Stimulated activated CD8-positive, alpha-beta memory T cell treated with anti-CD3 and anti-CD28 coated beads, Interleukin-4, amount 100 ng/mL, for 24 hours (primary cell): ENCODE data around the gene CCDC78.
A peak's percentile ranks its signal among the peaks of the same experiment; 100 is the strongest.
"Not testable (repeated sequence)": the region's sequence is repeated elsewhere in the genome, so short reads cannot be mapped to it uniquely, and the experiment has no call there.

Source experiments
- DNase-seq: peaks from one replicate; pipeline ENCODE4 v3.0.0-alpha.2; 2020; ENCODE audit warnings: low read depth

CCDC78 gene

DNA sequence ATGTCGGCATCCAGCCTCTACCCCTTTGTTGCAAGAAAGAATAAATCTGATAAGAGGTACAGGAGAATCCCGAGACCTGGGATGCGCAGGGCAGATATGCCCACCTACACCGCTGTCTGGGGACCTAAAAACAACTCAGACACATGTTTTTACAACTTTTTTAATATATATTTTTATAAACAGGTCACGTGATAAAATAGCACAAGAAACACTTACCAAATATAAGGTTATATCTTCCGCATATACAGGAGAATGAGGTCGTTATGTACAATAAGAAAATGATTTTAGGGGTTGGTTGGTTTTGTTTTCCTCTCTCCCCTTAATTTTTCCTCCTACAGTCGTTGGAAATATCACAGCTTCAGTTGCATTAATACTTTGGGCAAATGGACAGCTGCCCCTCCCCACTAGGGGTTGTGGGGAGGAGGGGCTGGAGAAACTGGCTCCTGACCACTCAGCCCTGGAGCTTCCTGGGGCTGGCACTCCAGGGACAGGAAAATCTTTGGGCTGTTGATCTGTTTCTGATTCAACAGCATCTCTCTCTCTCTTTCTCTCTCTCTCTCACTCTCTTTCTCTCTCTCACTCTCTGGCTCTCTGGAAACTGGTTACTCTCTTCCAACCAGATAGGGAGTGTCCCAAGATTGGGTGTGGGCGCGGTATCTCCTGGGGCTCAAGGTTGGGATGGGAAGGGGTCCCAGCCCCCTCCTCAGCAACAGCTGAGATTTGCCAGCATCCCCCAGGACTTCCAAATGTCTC is 33.7 kb downstream of the CCDC78 start:
- DNase-seq = no peak

DNA sequence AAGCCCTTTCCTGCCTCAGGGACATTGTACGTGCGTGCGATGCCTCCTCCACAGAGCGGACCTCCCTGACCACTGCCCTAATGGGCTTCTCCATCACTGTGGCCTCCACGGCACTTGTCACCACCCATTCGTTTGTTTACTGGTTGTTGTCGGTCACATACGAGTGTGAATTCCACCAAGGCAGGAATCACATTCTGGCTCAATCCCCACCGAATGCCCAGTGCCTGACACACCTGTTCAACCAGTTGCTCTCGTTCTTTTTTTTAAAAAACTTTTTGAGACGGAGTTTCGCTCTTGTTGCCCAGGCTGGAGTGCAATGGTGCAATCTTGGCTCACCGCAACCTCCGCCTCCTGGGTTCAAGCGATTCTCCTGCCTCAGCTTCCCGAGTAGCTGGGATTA is 35.0 kb downstream of the CCDC78 start:
- not testable (repeated sequence) for DNase-seq

DNA sequence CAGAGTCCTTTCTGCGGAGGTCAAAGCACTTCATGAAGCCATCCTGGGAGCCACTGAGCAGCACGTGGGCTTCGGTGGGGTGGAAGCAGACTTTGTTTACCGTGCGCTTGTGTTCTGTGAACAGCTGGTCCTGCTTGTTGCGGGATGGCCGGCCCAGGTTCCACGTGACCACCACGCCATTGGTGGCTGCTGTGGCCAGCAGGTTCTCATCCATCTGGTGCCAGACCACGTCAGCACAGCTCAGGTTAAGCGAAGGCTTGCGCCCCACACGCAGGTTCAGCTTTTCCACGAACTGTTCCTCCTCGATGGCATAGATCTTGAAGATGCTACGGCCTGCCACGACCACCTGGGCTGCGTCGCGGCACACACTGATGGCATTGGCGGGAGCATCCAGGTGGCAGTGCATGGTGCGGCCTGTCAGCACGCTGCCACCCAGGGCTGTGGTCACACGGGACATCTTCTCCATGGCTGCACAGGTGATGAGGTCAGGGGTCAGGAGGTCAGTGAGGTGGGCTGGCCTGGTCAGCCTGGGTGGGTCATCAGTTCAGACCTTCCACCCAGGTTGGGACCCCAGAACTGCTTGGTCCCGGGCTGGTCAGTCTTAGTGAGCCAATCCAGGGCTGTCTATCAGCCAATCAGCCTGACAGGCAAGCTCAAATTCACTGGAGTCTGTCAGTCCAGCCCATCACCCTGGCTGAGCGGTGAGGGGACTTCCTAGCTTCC is 36.9 kb downstream of the CCDC78 start:
- no peak for DNase-seq

DNA sequence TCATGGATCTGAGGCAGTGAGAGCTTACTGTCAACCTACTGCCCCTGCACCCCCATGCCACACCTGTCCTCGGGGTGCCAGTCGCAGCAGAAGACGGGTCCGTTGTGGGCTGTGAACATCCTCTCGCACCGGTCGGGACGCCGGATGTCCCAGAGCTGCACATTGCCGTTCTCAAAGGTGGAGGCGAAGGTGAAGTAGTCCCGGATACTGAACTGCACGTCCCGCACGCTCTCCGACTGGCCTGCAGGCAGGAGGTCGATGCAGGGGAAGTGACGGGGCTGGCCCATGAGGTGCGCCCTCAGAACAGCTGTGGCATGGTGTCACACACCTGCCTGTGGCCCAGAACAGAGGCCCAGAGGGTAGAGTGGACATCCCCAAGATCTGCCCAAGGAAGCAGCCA is 38.7 kb downstream of the CCDC78 start:
- DNase-seq = no peak

DNA sequence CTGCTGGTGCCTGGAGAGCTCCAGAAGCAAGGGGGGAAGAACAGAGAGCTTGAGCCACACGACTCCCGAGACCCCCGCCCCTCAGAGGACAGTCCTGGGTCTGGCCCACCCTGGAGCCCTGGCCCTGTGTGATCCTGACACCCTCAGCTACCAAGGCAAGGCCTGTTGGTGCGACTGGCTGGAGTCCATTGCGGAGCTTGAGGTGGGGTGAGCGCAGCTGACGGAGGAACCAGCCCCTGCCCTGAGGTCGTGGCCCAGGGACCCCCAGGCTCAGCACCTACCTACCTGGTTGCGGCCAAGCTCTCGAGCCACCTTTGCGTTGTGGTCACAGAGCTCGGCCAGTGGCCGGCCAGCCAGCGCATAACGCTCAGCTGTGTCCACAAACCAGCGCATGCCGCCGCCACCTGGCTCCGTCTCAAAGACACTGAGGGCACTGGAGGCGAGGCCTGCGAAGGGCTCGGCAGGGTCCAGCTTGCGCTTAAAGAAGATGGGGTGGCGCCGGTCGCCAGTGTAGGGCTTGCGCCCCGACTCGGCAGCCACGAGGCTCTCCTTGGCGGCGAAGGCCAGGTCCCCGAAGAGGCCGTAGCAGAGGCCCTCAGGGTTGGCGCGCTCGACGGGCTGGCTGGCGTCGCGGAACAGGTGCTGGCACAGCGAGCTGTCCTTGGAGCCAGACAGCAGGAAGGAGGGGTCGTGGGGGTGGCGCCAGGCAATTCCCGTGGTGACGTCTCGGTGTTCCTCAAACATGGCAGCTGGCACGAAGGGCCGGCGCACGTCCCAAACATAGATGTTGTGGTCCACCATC is 39.6 kb downstream of the CCDC78 start:
- no peak for DNase-seq

DNA sequence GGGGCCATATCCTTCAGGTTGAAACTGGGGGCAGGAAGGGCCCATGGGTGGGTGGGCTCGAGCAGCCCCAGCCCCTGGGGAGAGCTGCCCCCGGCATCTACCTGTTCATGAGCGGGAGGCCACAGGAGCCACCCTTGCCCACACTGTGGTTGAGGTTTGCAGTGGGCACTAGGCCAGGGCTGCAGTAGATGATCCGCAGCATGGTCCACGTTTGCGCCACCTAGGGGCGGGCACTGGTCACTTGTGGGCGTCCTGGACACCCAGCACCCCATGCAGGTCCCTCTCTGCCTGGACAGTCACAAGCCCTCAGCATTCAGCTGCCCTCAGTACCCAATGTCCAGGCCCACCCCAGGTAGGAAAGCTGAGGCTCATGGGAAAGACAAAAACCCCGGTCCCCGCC is 40.3 kb downstream of the CCDC78 start:
- DNase-seq = no peak

DNA sequence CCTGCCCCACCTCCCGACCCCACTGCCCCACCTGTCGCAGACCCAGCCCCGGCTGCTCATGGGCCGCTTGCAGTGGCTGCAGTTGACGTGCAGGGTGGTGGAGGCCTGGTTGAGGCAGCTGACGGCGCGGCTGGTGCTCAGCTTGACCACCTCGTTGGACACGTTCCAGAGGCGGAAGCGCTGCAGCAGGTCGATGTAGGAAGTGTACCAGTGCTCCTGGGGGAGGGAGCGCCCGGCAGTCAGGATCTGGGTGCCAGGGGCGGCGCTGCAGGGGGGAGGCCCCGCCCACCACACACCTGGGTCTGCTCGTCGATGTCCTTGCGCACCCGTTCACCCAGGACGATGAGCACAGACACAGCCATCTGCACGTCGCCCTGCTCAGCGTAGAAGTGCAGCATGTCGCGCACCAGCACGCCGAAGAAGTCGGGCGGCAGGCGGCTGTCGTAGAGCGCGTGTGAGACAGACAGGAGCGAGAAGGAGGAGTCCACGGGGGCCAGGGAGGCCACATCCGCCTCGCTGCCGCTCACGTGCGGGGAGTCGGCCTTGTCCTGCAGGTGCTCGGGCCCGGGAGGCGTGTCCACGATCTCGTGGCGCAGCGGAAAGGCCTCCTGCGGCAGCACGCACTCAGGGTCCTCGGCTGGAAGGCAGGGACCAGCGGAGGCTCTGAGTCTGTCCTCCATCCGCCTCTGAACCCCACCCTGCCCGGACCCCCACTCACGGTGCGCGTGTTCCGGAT is 41.1 kb downstream of the CCDC78 start:
- DNase-seq = no peak

DNA sequence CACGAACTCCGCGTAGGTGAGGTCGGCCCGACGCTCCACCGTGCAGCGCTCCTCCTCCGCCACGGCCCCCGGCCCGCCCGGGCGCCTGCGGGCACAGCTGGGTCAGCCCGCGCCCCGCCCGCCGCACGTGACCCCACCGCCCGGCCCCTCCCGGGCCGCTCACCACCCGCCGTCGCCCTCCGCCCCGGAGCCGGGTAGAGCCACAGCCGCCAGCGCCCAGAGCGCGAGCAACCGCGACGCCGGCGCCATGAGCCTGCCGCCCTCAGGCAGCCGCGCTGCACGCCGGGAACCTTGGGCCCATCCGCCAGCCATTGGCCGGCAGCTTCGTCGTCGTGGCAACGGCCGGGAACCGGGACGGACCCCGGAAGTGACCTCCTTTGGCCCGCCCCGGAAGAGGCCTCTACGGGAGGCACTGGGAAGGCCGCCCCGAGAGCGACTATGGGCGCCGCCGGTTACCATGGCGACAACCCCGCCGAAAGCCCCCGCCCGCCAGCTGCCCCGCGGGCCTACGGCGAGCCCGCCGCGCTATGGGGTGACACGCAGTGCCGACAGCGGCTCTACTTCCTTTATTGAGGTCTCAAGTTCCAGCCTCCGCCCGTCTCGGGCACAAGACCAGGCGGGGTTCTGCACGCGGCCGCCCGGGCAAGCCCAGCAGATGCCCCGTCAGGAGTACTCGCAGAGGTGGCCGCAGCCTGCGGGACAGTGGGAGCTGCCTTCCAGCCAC is 42.0 kb downstream of the CCDC78 start, which contains the start of gene JMJD8:
JMJD8 (minus strand) TSS at position 264 of the 724 bp plus-strand sequence; CDS start at position 249, 15 bp downstream.
- DNase-seq = peak; percentile 97

DNA sequence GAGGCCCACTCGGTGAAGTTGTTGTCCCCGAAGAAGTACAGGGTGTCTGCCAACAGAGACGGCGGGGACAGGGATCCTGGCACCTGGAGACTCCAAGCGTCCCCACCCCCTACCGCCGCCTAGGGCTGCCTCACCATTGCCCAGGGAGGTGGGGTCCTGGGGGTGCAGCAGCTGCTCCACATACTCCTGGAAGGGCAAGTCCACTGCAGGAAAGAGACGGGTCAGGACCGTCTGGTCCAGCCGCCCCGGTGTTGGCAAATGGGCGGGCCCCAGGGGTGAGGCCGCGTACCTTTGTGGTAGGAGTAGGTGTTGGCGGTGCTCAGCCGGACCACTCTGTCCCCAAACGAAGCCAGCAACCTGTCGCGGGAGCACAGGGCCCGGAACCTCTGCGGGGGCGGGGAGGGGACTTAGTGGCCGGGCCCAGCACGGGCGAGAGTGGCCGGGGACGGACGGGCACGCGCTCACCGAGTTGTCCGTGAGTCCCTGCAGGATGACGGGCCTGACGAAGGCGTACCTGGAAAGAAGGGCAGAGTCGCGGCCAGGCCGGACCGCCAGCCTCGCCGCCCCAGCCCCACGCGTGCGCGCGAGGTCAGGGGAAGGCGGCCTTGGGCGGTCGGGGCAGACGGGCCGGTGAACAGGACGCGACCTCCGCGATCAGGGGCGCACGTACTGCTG is 42.7 kb downstream of the CCDC78 start:
- no peak for DNase-seq

DNA sequence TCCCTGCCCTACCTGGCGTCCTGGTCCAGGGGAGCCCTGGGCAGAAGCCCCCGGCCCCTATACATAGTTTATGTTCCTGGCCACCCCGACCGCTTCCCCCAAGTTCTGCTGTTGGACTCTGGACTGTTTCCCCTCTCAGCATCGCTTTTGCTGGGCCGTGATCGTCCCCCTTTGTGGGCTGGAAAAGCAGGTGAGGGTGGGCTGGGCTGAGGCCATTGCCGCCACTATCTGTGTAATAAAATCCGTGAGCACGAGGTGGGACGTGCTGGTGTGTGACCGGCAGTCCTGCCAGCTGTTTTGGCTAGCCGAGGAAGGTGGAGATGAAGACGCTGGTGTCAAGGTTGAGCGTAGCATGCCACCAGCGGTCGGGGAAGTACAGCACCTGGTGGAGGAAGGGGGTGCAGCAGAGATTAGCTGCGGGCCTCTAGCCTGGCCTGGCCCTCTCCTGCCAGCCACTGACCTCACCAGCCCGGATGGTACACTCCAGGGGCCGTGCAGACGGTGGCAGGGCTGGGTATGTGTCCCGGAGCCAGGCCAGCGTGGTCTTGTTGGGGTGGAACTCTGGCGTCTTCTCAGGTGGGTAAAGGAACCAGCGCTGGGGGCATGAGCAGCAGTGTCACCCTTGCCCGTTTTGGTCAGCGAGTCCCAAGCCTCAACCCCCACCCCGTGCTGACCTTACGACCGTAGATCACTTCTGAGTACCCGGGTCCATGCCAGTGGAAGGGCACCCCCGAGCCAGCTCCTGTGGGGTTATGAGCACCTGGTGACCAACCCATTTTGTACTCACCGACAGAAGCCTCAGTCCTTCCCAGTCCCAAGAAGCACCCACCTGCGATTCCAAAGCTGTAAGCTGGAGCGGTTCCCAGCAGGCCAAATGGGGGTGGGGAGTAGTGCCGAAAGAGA is 43.5 kb downstream of the CCDC78 start:
- DNase-seq = no peak

DNA sequence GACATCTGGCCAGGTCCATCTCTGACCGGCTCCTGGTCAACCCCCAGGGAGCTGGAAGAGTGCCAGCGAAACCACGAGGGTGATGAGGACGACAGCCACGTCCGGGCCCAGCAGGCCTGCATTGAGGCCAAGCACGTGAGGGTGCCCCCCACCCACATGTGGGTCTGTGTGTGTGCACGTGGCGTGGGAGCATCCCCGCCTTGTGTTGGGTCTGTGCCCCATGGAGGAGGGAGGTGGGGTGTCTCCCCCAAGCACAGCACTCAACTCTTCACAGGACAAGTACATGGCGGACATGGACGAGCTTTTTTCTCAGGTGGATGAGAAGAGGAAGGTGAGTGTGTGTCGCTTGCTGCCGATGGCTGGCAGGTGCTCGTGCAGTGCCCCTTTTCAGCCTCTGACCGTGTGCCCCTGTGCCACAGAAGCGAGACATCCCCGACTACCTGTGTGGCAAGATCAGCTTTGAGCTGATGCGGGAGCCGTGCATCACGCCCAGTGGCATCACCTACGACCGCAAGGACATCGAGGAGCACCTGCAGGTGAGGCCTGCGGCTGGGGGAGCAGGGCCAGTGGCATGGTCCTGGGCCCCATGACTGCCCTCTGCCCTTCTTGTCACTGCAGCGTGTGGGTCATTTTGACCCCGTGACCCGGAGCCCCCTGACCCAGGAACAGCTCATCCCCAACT is 44.4 kb downstream of the CCDC78 start:
- DNase-seq = no peak

DNA sequence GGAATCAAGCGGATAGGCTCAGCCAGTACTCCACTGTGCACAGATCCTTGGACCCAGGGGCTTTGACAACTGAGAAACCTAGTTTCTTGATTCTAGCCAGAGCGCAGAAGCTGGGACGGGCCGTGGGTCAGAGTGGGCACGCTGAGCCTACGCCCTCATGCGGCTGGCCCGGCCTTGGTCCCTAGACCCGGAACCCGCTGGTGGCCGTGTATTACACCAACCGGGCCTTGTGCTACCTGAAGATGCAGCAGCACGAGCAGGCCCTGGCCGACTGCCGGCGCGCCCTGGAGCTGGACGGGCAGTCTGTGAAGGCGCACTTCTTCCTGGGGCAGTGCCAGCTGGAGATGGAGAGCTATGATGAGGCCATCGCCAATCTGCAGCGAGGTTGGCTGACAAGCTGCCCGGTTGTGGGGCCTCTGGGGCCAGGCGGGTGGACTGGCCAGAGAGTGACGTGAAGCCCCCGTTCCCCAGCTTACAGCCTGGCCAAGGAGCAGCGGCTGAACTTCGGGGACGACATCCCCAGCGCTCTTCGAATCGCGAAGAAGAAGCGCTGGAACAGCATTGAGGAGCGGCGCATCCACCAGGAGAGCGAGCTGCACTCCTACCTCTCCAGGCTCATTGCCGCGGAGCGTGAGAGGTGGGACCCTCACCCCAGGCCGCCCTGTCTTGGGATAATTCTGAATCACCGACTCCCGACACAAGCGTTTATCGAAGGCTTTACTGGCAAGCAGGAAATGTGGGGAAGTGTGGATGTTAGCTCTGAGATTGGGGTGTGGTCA is 45.1 kb downstream of the CCDC78 start:
- DNase-seq = no peak

DNA sequence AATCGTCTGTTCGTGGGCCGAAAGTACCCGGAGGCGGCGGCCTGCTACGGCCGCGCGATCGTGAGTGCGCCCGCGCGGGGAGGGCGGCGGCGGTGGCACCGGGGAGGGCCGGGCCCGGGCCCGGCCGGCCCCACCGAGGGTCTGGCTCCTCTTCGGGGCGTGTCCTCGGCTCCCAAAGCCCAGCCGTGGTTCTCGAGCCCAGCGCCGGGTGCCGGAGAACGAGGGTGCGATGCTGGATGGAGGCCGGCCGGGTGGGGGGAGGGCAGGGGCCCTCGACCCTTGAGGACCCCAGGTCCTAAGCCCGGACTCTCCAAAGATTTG is 45.7 kb downstream of the CCDC78 start:
- no peak for DNase-seq

DNA sequence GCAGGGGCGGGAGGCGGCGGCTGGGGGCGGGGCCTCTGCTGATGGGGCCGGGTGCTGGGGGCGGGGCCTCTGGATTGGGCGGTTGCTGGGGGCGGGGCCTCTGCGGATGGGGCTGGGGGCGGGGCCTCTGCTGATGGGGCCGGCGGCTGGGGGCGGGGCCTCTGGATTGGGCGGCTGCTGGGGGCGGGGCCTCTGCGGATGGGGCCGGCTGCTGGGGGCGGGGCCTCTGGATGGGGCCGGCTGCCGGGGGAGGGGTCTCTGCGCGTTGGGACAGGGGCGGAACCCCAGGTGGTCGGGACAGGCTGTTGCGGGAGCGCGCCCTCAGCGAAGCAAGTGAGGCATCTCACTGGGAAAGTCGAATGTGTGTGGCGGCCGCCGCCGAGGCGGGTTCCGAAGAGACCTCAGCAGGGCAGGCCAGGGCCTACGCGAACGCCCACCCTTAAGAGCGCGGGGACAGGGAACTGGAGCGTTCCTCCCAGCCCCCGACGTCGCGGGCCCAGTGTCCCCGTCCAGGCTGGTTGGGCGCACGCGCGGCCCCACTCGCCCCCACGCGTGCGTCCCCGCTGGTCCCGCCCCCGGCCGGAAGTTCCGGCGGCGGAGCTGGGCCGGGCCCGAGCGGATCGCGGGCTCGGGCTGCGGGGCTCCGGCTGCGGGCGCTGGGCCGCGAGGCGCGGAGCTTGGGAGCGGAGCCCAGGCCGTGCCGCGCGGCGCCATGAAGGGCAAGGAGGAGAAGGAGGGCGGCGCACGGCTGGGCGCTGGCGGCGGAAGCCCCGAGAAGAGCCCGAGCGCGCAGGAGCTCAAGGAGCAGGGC is 46.2 kb downstream of the CCDC78 start, which contains the start of gene STUB1:
STUB1 (plus strand) TSS at position 597 of the 811 bp plus-strand sequence; CDS start at position 713, 116 bp downstream.
- peak; percentile 81 for DNase-seq

DNA sequence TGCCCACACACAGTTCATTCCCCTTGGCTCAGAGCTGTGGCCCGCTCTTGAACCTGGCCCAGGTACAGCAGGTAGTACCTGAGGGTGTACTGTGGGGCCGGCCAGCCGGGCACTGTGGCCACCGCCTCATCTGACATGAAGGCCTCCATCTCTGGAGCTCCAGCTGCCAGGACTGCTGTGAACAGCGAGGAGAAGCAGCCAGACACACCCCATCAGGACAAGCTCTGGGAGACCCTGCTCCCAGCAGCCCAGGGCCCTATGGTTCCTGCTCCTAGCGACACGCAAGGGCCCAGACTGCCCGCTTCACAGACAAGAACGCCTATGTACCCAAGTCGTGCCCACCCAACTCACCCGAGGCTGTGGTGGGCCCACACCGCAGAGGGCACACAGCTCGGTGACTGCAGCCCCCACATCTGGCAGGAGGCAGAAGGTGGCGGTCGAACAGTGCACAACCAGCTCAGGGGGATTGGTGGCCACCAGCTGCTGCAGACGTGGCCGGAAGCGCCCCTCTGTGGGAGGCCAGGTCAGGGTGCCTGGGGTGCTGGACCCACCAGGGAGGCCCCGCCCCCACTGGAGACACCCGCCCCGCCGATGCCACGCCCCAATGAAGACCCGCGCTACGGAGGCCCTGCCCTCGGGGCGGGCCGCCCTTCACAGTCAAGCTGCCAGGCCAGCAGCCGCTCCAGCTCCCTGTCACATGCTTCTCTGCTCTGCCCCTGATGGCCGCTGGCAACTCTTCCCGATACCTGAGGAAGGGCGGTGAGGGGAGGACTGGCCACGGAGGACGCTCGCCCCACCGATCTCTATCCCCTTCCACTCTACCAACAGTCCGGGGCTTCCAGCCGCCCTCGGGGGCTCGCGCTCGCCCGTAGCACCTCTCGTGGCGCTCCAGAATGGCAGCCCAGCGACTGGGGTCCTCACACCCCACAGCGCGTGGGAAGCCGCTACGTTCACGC is 47.1 kb downstream of the CCDC78 start:
- peak; percentile 44 for DNase-seq

DNA sequence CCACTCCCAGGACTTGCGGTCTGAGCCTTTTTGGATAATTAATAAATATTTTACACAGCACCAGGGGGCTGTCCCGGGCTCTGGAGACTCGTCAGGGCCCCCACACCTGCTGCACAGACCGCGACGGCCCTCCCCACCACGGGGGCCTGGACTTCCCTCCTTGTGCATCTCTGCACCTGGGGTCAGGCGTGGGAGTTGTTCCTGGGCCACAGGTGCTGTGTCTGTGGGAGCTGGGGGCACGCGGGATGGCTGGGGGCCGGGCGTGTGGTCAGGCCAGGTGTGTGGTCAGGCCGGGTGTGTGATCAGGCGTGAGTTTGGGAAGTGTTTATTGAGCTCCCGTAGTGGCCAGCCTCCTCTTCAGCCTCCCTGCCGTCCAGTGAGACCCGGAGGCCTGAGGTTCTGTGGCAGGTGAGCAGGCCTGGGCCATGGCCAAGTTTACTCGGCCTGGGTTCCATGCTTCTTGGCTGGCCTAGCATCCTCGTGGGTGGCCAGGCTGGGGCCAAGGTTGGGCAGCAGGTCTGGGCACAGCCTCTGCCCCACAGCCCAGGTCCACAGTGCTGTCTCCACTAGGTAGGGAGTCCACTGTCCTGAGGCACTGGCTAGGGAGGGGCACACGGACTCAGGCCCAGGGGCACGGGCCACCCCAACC is 47.9 kb downstream of the CCDC78 start:
- DNase-seq = no peak
